Neural cell (in vitro differentiated cells): ENCODE measurements around the gene ARHGEF7.

Experiments used
- EZH2 ChIP-seq: fragments of 200-600, 300-800 bp; shearing (Covaris generic), sonication (generic); IDR thresholded peaks from 2 replicates; pipeline ENCODE4 v1.6.1; 2014; ENCODE audit warnings: antibody characterized with exemption, low read length, borderline replicate concordance, mild to moderate bottlenecking; ENCODE audit not compliant: insufficient read depth, poor library complexity, severe bottlenecking
- TF ChIP-seq, protein P1 (sequence below): fragments of 450-650 bp; IDR thresholded peaks from 2 replicates; pipeline ENCODE4 v1.5.1; 2014; ENCODE audit warnings: antibody characterized with exemption, mild to moderate bottlenecking, moderate library complexity; ENCODE audit not compliant: poor library complexity, severe bottlenecking

GRCh38 chr13:111278258-111278657, 163.1 kb downstream of the ARHGEF7 start:
- TF ChIP-seq, protein P1, sequence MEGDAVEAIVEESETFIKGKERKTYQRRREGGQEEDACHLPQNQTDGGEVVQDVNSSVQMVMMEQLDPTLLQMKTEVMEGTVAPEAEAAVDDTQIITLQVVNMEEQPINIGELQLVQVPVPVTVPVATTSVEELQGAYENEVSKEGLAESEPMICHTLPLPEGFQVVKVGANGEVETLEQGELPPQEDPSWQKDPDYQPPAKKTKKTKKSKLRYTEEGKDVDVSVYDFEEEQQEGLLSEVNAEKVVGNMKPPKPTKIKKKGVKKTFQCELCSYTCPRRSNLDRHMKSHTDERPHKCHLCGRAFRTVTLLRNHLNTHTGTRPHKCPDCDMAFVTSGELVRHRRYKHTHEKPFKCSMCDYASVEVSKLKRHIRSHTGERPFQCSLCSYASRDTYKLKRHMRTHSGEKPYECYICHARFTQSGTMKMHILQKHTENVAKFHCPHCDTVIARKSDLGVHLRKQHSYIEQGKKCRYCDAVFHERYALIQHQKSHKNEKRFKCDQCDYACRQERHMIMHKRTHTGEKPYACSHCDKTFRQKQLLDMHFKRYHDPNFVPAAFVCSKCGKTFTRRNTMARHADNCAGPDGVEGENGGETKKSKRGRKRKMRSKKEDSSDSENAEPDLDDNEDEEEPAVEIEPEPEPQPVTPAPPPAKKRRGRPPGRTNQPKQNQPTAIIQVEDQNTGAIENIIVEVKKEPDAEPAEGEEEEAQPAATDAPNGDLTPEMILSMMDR, result no peak
- no peak for TF ChIP-seq EZH2
